Heart right ventricle (tissue), 16 donors: Measurements from ENCODE around the gene GPR25. TPM values are rescaled to one million over a fixed set of nuclear protein-coding genes. Genes with fewer than 3 reads are reported as not detected.

ENCODE experiments used
- ATAC-seq, 8 donors: fragments of 200-7000 bp; cut with Tn5 transposase; one replicate each; pipeline ENCODE4 v1.9.1; 2020; ENCODE audit warnings: mild to moderate bottlenecking in 8 of 8, moderate library complexity in 8 of 8, moderate number of reproducible peaks in 1 of 8
- DNase-seq, 2 donors: peaks; one replicate each; pipeline ENCODE4 v3.0.0-alpha.2; 2020
- H3K27ac ChIP-seq, 10 donors: fragments of 200-600 bp; sonication (generic) in 2 of 10; one replicate each; pipeline versions ENCODE4 v1.5.0 to v1.8.0; 2020 to 2022; ENCODE audit warnings: mild to moderate bottlenecking in 3 of 10
- H3K27me3 ChIP-seq, 7 donors: fragments of 200-600 bp; one replicate each; pipeline ENCODE4 v1.8.0; 2021 to 2022; ENCODE audit warnings: mild to moderate bottlenecking in 2 of 7
- H3K36me3 ChIP-seq, 9 donors: fragments of 200-600 bp; sonication (generic) in 1 of 9; one replicate each; pipeline versions ENCODE4 v1.5.0 to v1.8.0; 2020 to 2022; ENCODE audit warnings: mild to moderate bottlenecking in 2 of 9
- H3K4me1 ChIP-seq, 9 donors: fragments of 200-600 bp; sonication (generic) in 1 of 9; one replicate each; pipeline versions ENCODE4 v1.5.0 to v1.8.0; 2020 to 2022; ENCODE audit warnings: mild to moderate bottlenecking in 4 of 9
- H3K4me3 ChIP-seq, 10 donors: fragments of 200-600 bp; sonication (generic) in 2 of 10; one replicate each; pipeline versions ENCODE4 v1.5.0 to v1.8.0; 2020 to 2022; ENCODE audit warnings: mild to moderate bottlenecking in 7 of 10, moderate library complexity in 2 of 10
- H3K9me3 ChIP-seq, 11 donors: fragments of 200-600 bp in 10 of 11; sonication (generic) in 2 of 11; one replicate each; pipeline versions ENCODE4 v1.5.0 to v1.8.0; 2013 to 2022; ENCODE audit warnings: mild to moderate bottlenecking in 2 of 11, control low read depth in 1 of 11, moderate library complexity in 1 of 11
- CTCF ChIP-seq, 9 donors: fragments of 200-600 bp; sonication (generic) in 2 of 9; IDR thresholded peaks; one replicate each; pipeline versions ENCODE4 v1.5.0 to v1.8.0; 2021 to 2022; ENCODE audit warnings: antibody characterized with exemption in 9 of 9, mild to moderate bottlenecking in 5 of 9, moderate library complexity in 1 of 9
- WGBS, 2 donors: extraction: QIAGEN DNeasy Blood & Tissue Kit; methylation state at CpG; one replicate each; pipeline ENCODE4 v1.1.7; 2013; ENCODE audit warnings: inconsistent platforms in 1 of 2; 5-methylcytosine and 5-hydroxymethylcytosine counted together
- intact Hi-C, 10 donors: fragments of 100-400 bp; cut with DNase I; formaldehyde crosslinking; loops; one replicate each; pipeline versions ENCODE4 v1.11.1 to v1.14.2; 2022
- polyA plus RNA-seq, 2 donors: library from polyadenylated mRNA; stranded (reverse); fragments of 200-250 nt; gene quantifications; one replicate each; pipeline ENCODE4 v1.2.3, GENCODE V29; 2013
- total RNA-seq, 10 donors: library from RNA; stranded (reverse); fragmentation: NEBNext Ultra II Directional in 3 of 10; extraction: Animal tissue kit (Norgen Biotek cat#: 25700) in 3 of 10; gene quantifications; one replicate each; pipeline versions ENCODE4 v1.2.1 to v1.2.4, GENCODE V29; 2021 to 2023
- donor health status: Arrhythmogenic right ventricular cardiomyopathy.
- donor health status: ischemic (EF 13 %, LVEDD 7.1; RV severe dilation, severe dysfunction).
- donor health status: healthy with polysubstance abuse.
- donor health status: DM: no; HTN: yes; CAD: no.
- donor health status: DM: no; HTN: no; CAD: no.
- donor health status: ischemic (EF 25% LVEDD 6.9; RV normal size, moderate dysfunction).
- donor health status: ischemic (EF 25% LVEDD 5.7; RV mildly dilated, moderate dysfunction).
- donor health status: healthy.
- donor health status: DM: yes; HTN: yes; CAD: no.
- donor health status: Ischemic cardiomyopathy.
- donor health status: ischemic (EF 35%, LVEDD 5.7; RV mildly dilated, moderate dysfunction).
- donor health status: nonischemic (EF 11% LVEDD 7.7; RV severe dilation, severe dysfunction).
- donor health status: DM: yes; HTN: yes; CAD: no.
- donor health status: PGD.
- donor health status: ischemic (EF 29% LVEDD 5.4; RV normal size, mild dysfunction).
- donor health status: nonischemic (EF 23%, LVEDD 6.1; RV moderate dilation, normal function).

The GPR25 gene
- total and polyA plus RNA-seq, 12 donors: not detected

GRCh38 chr1:200916152-200916551, 43.4 kb downstream of the GPR25 start:
- ATAC-seq (peak in 1 of 8 donors; percentile 45), DNase-seq (no peak)
- no peak for TF ChIP-seq CTCF (IDR thresholded peaks at IDR 0.05)
- no peaks in the 10 kb centered on the region for H3K36me3 ChIP-seq
- no peaks in the 10 kb centered on the region for H3K9me3 ChIP-seq
- H3K4me3 ChIP-seq: no peak overlapping the region
- peaks cover 0 to 3% (median 0%) of the 10 kb centered on the region in 7 donors for H3K27me3 ChIP-seq
- H3K27ac ChIP-seq: no peak overlapping the region
- intact Hi-C loops: no loop called here
- WGBS, 2 donors: 50 to 62% methylated on average over 22 of the region's 22 CpGs
- H3K4me1 ChIP-seq: peaks cover 0 to 8% (median 0%) of the 10 kb centered on the region in 9 donors

- no peak for DNase-seq
- Histone ChIP-seq H3K27ac (no peak overlapping the region), H3K4me1 (peaks cover 0 to 8% (median 0%) of the 10 kb centered on the region in 9 donors), H3K36me3 (no peaks in the 10 kb centered on the region), H3K4me3 (no peak overlapping the region), H3K9me3 (no peaks in the 10 kb centered on the region), H3K27me3 (peaks cover 0 to 3% (median 0%) of the 10 kb centered on the region in 7 donors)
- WGBS, 2 donors: 82 to 83% methylated on average over 11 of the region's 11 CpGs
- TF ChIP-seq CTCF (IDR thresholded peaks at IDR 0.05): no peak
- ATAC-seq: no peak
- intact Hi-C loops: no loop called here
Measured at GRCh38 chr1:200916681-200917080, 43.9 kb downstream of the GPR25 start.

GRCh38 chr1:200917291-200917817, 44.6 kb downstream of the GPR25 start:
- TF ChIP-seq CTCF (IDR thresholded peaks at IDR 0.05): no peak
- H3K27me3 ChIP-seq: peaks cover 0 to 3% (median 0%) of the 10 kb centered on the region in 7 donors
- H3K4me3 ChIP-seq: no peak overlapping the region
- peaks cover 0 to 8% (median 0%) of the 10 kb centered on the region in 9 donors for H3K4me1 ChIP-seq
- ATAC-seq (peak; percentile 70 to 91 (median 82)), DNase-seq (peak in 1 of 2 donors; percentile 75)
- intact Hi-C loops: no loop called here
- no peaks in the 10 kb centered on the region for H3K9me3 ChIP-seq
- H3K27ac ChIP-seq: no peak overlapping the region
- H3K36me3 ChIP-seq: no peaks in the 10 kb centered on the region
- WGBS, 2 donors: 43 to 55% methylated on average over 7 of the region's 7 CpGs

GRCh38 chr1:200918006-200918405, 45.2 kb downstream of the GPR25 start:
- intact Hi-C loops: no loop called here
- DNase-seq (no peak), ATAC-seq (no peak)
- Histone ChIP-seq H3K4me1 (peaks cover 0 to 8% (median 0%) of the 10 kb centered on the region in 9 donors), H3K27me3 (peaks cover 0 to 3% (median 0%) of the 10 kb centered on the region in 7 donors), H3K36me3 (no peaks in the 10 kb centered on the region), H3K9me3 (no peaks in the 10 kb centered on the region), H3K4me3 (no peak overlapping the region), H3K27ac (no peak overlapping the region)
- TF ChIP-seq CTCF (IDR thresholded peaks at IDR 0.05): no peak
- 71 to 80% methylated on average over 3 of the region's 3 CpGs for WGBS, 2 donors
